ENCODE measurements around the gene CHRM4.
"Not testable (repeated sequence)": the region's sequence is repeated elsewhere in the genome, so short reads cannot be mapped to it uniquely, and the experiment has no call there.

Gene CHRM4

DNA sequence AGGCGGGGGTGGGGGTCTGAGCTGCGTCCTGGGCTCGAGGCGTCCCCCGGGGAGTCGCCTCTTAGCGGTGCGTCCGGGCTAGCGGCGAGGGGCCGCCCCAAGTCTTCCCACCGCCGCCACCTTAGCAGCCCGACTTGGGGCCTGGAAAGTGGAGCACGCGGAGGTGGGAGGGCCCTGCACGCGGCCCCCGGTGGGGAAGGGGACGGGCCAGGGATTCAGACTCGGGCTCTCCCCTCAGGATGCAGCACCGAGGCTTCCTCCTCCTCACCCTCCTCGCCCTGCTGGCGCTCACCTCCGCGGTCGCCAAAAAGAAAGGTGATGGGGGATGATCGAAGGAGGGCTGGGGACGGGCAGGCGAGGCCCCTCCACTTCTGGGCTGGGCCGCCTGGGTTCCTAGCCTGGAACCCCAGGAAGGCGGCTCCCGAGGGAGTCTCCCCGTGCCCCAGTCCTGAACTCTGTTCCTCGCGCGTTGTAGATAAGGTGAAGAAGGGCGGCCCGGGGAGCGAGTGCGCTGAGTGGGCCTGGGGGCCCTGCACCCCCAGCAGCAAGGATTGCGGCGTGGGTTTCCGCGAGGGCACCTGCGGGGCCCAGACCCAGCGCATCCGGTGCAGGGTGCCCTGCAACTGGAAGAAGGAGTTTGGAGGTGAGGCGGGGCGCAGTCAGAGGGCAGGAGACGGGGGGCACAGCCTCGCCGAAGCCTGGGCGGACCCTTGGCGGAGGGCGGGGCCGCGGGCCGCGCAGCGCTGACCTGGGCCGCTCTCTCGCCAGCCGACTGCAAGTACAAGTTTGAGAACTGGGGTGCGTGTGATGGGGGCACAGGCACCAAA is 9.5 kb downstream of the CHRM4 start:
- no peak for DNase-seq

DNA sequence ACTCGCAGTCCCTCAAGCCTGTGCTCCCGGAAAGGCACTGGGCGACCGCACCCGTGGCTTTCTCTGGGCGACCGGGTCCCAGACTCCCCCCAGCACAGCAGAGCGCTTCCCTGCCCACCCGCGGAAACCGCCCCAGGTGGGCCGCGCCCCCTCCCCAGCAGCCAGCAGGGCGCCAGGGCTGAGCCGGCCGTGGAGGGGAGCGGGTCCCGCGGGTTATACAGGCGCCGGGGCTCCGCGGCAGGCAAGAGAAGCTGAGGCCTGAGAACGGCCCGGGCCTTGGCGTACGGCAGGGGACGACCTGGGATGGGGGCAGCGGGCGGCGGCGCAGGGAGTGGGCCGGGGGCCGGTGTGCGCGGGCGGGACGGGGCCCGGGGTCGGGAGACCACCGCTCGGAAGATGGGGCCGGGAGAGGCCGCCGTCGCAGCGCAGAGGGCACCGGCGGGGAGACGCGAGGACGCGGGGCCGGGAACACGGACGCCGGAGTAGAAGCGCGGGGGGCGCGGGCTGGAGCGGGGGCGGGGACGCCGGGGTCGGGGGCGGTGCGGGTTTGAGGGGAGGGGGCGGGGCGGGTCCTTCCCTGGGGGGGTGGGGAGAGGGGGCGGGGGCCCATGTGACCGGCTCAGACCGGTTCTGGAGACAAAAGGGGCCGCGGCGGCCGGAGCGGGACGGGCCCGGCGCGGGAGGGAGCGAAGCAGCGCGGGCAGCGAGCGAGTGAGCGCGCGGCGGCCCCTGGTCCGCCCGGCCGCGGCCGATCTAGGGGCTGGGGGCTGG is 10.3 kb downstream of the CHRM4 start, which contains the start of gene MDK:
Gene MDK, plus strand, starts transcription at position 622 of the 771 bp plus-strand sequence. CDS start 389 bp downstream, outside the sequence.
- no peak for DNase-seq

DNA sequence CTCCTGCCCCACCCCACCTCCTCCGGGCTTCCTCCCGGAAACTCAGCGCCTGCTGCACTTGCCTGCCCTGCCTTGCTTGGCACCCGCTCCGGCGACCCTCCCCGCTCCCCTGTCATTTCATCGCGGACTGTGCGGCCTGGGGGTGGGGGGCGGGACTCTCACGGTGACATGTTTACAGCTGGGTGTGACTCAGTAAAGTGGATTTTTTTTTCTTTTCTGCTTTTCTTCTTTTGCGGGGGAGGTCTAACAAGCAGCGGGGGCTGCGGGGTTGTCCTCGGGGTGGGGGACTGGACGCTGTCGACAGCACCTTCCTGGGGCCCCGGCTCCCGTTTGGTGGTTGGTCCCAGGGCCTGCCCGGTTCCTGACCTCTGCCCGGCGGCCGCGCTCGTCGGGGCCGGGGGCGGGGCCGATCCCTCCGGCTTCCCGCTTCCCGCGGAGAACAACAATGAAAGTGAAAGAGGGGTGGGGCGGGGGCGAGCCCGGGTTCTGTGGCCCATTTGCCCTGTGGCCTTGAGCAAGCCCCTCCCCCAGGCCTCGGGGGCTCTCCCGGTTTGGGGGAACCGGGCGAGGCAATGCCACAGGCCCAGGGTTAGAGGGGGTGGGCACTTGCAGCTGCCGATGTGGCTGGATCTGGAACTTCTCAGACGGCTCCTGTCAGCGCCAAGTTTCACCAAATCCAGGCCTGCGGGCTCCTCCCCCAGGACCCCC is 11.1 kb downstream of the CHRM4 start:
- DNase-seq, result peak; percentile 61

DNA sequence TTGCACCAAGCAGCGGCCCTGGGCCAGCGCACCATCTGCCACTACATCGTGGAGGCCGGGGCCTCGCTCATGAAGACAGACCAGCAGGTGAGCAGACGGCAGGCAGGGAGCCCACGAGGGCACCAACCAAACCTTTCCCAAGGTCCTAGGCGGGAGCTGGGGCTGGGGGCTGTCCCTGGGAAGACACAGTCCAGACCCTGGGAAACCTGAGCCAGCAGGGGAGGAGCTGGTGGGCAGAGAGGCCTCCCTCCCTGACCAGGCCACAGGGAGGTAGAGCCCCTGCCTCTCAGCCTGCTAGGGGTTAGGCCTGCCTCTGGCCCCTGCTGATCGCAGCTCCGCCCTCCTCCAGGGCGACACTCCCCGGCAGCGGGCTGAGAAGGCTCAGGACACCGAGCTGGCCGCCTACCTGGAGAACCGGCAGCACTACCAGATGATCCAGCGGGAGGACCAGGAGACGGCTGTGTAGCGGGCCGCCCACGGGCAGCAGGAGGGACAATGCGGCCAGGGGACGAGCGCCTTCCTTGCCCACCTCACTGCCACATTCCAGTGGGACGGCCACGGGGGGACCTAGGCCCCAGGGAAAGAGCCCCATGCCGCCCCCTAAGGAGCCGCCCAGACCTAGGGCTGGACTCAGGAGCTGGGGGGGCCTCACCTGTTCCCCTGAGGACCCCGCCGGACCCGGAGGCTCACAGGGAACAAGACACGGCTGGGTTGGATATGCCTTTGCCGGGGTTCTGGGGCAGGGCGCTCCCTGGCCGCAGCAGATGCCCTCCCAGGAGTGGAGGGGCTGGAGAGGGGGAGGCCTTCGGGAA is 11.9 kb downstream of the CHRM4 start:
- not testable (repeated sequence) for DNase-seq

DNA sequence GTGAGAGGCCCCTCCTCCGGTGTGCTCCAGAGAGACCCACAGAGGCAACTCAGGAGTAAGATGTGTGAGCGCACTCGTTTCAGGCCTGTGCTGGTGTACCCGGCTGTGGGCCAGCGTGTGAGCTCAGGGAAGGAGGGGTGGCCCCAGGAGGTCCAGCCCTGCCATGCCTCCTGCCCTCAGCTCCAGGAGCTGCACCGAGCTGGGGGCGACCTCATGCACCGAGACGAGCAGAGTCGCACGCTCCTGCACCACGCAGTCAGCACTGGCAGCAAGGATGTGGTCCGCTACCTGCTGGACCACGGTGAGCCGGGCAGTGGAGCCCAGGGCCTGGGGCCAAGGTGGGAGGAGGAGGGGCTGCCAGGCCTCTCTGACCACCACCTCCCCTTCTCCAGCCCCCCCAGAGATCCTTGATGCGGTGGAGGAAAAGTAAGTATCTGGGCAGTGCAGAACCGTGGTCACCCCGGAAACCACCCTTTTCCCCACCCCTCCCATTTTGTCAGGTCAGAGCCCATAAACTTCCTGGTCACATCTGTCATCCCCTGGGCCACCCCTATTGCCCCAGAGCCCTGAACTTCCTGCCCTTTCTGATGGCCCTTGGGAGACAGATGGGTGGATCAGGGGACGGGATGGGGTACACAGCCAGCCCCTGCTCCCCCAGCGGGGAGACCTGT is 12.6 kb downstream of the CHRM4 start:
- no peak for DNase-seq

DNA sequence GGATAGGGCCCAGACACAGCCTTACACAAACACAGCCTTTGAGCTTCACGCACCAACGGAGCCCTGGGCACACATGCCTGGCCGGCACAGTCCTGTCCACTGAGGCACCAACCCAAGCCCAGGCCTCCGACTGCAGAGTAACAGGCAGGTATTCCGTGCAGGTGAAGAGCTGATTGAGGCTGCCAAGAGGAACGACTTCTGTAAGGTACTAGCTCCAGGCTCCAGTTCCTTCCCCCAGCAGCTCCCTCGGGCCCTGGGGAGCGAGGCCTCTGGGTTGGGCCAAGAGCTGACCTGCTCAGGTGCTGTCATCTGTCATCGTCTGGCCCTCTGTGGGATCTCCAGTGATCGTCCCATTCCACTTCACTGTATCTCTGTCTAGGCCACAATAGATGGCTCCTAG is 13.3 kb downstream of the CHRM4 start:
- DNase-seq, result no peak

DNA sequence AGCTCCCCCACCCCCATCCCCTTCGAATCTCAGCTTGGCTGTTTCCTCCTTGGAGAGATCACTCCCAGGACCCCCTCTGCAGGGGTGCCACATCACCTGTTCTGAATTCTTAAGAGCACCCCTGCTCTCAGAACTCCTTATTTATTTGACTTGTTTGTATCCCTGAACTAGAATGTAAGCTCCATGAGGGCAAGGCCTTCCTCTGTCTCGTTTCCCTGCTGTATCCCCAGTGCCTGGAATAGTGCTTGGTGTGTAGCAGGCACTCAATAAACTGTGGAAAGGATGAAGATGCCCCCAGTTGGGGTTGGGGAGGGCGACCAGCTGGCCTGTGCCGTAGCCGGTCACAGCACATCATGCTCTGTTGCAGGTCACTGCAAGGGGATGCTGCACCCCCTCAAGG is 13.7 kb downstream of the CHRM4 start:
- no peak for DNase-seq

DNA sequence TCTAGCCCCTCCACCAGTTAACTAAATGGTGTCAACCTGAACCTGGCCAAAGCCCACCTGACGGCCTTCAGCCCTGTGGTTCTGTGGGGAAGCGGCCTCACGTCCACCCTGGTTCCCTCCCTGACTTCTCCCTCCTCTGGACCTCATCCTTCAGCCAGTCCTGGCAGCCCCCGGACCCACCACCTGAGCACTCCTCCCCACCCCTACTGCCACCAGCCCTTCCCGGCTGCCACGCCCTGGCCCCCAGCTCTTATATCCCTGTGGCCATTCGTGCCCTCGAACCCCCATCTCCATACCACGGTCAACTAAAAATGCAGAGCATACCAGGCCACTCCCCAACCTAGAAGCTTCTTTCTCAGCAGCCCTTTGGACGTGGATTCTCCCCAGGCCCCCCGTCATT is 14.3 kb downstream of the CHRM4 start:
- DNase-seq, result no peak

DNA sequence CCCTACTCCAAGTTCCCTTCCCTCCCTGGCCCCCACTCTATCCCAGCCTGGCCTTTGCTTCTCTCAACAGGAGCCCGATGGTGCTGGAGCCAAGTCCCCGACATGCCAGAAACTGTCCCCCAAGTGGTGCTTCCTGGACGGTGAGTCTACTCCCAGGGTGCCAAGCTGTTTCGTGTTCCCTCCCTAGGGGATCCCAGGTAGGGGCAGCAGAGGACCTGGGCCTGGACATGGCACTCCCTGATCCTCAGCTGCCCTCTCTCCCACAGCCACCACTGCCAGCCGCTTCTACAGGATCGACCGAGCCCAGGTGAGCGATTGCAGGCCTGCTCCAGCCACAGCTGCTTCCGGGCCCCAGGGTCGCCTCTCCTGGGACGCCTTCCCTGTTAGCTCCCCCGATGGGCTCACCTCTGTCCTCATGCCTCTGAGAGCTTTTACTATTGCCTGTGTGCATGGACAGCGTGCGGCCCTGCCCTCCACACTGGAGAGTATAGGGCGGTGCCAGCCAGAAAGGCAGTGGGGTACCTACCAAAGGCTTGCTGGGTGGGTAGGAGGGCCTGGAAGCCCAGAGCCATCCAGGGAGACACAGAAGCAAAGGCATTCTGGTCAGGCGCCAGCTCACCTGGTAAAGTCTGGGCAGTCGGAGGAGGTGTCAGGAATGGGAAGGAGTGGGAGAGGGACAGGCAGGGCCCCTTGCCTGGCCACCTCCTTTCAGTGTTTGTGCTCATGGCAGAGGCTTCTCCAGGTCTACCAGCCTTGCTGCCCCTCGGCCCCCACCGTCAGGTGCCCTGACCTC is 15.1 kb downstream of the CHRM4 start:
- DNase-seq, result no peak

DNA sequence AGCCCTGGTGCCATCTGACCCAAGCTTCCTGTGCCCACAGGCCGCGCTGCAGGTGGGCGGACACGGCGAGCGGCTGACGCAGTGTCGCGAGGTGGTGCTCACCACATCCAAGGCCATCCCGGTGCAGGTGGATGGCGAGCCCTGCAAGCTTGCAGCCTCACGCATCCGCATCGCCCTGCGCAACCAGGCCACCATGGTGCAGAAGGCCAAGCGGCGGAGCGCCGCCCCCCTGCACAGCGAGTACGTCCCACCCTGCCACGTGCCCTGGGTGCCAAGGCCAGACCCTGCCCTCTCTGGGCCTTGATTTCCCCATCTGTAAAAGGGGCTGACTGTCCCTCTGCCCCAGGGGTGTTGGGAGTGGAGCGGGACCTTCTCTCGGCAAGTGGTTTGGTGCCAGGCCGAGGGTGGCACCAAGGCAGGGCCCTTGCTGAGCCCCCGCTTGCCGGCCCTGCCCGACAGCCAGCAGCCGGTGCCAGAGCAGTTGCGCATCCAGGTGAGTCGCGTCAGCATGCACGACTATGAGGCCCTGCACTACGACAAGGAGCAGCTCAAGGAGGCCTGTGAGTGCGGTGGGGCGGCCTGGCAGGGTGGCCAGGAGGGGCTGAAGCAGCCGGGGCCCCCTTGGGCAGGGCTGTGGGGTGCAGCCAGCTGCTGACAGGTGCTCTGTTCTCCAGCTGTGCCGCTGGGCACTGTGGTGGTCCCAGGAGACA is 16.0 kb downstream of the CHRM4 start:
- no peak for DNase-seq

DNA sequence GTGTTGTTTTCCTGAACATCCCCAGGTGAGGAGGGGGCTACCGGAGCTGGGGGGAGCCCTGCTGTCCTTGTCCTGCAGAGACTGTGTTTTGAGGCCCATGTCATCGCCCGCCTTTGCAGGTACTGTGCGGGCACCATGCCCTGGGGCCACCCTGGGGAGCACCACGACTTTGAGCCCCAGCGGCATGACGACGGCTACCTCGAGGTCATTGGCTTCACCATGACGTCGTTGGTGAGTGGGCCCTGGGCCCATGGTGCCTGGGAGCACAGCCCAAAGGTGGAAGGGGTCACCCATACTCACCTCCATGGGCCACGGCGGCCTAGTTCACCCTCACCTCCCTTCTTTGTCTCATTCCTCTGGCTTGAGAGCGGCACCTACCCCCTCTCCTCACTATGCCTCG is 16.8 kb downstream of the CHRM4 start:
- DNase-seq, result no peak

DNA sequence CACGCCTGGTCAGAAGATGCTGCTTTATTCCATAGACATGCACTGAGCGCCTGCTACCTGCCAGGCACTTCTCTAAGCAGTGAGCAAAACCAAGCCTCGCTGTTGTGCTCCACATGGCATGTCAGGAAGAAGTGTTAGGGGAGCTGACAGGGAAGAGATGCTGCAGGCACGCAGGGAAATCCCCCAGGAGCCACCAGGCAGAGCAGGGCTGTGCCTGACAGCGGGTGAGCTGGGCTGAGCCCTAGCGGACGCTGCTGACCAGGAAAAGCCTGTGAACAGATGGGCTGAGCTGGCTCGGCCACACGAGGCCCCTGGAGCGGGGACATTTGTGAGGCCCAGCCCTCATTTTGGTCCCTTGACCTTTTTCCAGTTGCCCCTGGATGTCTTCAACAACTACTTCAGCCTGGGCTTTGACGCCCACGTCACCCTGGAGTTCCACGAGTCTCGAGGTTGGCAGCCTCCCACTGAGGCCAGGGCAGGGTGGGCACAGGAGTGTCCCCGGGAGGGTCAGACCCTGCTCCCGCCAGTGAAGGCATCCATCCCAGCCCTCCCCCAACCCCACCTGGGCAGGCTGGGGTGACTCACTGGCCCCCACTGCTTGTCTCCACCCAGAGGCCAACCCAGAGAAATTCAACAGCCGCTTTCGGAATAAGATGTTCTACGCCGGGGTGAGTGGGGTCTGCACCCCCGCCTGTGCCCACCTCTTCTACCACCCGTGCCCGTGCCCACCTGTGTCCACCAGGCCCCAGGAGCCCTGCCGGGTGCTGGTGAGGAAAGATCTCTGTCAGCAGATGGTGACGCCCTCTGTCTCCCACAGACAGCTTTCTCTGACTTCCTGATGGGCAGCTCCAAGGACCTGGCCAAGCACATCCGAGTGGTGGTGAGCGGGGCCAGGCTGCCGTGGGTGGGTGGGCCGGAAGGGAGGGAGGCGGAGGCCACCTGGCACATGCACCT is 17.5 kb downstream of the CHRM4 start:
- DNase-seq, result no peak

DNA sequence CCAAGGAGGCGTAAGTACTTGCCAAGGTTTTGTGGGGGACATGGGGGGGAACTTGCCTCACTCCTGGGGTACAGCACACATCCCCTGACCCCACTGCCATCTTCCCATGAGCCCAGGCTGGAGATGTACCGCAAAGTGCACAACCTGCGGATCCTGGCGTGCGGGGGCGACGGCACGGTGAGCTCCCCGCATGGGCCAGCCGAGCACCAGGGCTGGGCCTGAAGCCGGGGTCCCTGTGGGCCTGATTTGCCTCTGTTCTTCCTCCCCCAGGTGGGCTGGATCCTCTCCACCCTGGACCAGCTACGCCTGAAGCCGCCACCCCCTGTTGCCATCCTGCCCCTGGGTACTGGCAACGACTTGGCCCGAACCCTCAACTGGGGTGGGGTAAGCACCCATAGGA is 19.1 kb downstream of the CHRM4 start:
- not testable (repeated sequence) for DNase-seq

DNA sequence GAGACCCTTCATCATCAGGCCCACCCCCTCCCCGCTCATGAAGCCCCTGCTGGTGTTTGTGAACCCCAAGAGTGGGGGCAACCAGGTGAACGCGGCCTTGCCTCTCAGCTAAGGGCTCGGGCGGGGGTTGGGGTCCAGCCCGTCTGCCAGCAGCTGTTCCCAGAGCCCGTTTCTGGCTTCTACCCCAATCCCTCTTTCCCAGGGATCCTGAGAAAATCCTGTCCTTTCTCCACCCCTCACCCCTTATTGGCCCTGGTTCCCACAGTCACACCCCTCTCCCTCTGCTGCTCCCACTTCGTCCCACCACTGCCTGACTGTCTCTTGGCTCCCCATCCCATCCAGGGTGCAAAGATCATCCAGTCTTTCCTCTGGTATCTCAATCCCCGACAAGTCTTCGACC is 19.5 kb downstream of the CHRM4 start:
- DNase-seq, result no peak

DNA sequence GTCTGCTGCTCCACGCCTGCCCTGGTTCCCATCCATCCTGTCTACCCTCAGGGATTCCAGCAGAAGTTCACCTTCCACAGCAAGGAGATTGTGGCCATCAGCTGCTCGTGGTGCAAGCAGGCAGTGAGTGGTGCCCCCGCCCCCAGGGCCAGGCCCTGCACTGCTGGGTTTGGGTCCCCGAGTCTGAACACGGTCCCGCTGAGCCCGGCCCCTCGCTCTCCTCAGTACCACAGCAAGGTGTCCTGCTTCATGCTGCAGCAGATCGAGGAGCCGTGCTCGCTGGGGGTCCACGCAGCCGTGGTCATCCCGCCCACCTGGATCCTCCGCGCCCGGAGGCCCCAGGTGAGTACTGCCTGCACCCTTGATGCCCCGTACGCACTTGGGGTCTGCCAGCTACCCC is 20.3 kb downstream of the CHRM4 start:
- not testable (repeated sequence) for DNase-seq

DNA sequence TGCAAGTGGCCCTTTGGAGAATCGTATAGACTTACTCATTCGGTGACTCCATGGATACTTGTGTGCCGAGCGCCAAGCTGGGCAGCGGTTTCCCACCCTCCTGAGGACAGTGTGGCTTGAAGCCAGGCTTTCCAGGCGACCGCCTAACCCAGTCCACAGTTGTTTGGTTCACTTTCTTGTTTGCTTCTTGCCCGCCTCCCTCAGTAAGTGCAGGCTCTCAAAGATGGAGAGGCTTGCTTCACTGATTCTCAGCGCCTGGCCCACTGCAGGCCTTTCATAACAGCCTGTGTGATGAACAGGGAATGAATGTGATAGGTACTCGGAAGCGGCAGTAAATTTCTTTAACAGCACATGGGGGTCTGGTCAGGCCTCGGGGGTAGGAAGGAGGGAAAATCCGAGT is 21.3 kb downstream of the CHRM4 start:
- DNase-seq, result no peak

DNA sequence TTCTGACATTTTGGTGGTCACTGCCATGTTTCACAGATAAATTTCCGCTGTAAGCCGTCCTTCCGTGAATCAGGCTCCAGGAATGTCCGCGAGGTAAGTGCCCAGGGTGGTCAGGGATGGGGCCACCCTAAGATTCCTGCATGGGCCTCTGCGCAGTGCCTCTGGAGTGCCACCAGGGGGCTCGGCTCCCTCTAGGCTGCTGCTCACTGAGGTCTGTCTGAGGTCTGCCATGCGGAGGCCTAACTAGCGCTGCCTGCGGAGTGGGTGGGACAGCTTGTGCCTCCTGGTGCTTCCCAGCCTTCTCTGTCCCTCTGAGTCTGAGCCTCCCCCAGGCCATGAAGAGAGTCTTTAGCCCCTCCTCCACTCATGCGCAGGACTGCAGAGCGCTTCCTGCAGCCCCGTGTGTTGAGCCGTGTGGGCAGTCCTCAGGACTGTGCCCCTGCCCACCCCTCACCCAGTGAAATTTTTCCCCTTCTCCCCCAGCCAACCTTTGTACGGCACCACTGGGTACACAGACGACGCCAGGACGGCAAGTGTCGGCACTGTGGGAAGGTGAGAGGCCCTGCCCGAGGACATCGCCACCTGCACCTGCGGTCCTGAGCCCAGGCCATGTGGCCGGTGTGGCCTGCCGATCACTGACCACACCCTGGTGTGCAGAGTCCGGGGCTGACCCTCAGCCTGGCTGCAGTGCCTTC is 22.0 kb downstream of the CHRM4 start:
- DNase-seq, result peak; percentile 61

DNA sequence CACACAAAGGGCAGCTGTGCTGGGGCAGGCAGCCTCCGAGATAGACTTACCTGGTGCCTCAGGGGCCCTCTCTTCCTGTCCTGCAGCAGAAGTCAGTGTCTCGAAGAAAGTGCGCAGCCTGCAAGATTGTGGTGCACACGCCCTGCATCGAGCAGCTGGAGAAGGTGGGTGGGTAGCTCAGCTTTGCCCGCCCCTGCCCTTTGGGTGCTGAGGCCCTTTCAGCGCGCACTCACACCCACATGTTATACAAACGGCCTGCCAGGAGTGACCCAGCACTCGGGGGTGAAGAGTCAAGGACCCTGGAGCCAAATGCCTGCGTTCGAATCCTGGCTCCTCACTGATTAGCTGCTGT is 23.7 kb downstream of the CHRM4 start:
- DNase-seq, result no peak
